KMS-11 (cell line): ENCODE measurements around the gene G6PD.
A peak's percentile ranks its signal among the peaks of the same experiment; 100 is the strongest.

Experiments used
- H2AFZ ChIP-seq: fragments of 200-600 bp; sonication (generic); 2 replicates; pipeline ENCODE4 v1.6.1; 2016; ENCODE audit warnings: antibody characterized with exemption, mixed run types, low read depth
- H3K27ac ChIP-seq: fragments of 200-600 bp; sonication (generic); 2 replicates; pipeline ENCODE4 v1.6.1; 2016; ENCODE audit warnings: mild to moderate bottlenecking, mixed run types
- H3K27me3 ChIP-seq: fragments of 200-600 bp; sonication (generic); 2 replicates; pipeline ENCODE4 v1.6.1; 2017; ENCODE audit warnings: mild to moderate bottlenecking, low read depth, mixed run types, moderate library complexity; ENCODE audit not compliant: insufficient read depth
- H3K36me3 ChIP-seq: fragments of 200-600 bp; sonication (generic); 2 replicates; pipeline ENCODE4 v1.6.1; 2017; ENCODE audit warnings: mild to moderate bottlenecking, mixed run types; ENCODE audit not compliant: insufficient read depth
- H3K4me1 ChIP-seq: fragments of 200-600 bp; sonication (generic); 2 replicates; pipeline ENCODE4 v1.6.1; 2016; ENCODE audit warnings: mild to moderate bottlenecking, low read depth, mixed run types; ENCODE audit not compliant: poor library complexity, severe bottlenecking
- H3K4me2 ChIP-seq: fragments of 200-600 bp; sonication (generic); 2 replicates; pipeline ENCODE4 v1.7.0; 2016; ENCODE audit warnings: mild to moderate bottlenecking, mixed run types
- H3K4me3 ChIP-seq: fragments of 200-600 bp; sonication (generic); IDR thresholded peaks from 2 replicates; pipeline ENCODE4 v1.6.1; 2017; ENCODE audit warnings: low read depth, low read length, mixed read lengths; ENCODE audit not compliant: insufficient read depth
- H3K79me2 ChIP-seq: fragments of 200-600 bp; sonication (generic); 2 replicates; pipeline ENCODE4 v1.6.1; 2016; ENCODE audit warnings: low read depth, mixed run types; ENCODE audit not compliant: insufficient read depth
- H3K9ac ChIP-seq: fragments of 200-600 bp; sonication (generic); 2 replicates; pipeline ENCODE4 v1.6.1; 2016; ENCODE audit warnings: mild to moderate bottlenecking, mixed run types
- H4K20me1 ChIP-seq: fragments of 200-600 bp; sonication (generic); 2 replicates; pipeline ENCODE4 v1.6.1; 2016; ENCODE audit warnings: mild to moderate bottlenecking, mixed run types; ENCODE audit not compliant: insufficient read depth
- TF ChIP-seq, protein P1 (sequence below): fragments of 200-600 bp; sonication (generic); conservative IDR thresholded peaks from 2 replicates; pipeline ENCODE4 v1.6.1; 2017; ENCODE audit warnings: low read depth, mild to moderate bottlenecking, antibody characterized with exemption, low read length, moderate library complexity, mixed read lengths

The G6PD gene

DNA sequence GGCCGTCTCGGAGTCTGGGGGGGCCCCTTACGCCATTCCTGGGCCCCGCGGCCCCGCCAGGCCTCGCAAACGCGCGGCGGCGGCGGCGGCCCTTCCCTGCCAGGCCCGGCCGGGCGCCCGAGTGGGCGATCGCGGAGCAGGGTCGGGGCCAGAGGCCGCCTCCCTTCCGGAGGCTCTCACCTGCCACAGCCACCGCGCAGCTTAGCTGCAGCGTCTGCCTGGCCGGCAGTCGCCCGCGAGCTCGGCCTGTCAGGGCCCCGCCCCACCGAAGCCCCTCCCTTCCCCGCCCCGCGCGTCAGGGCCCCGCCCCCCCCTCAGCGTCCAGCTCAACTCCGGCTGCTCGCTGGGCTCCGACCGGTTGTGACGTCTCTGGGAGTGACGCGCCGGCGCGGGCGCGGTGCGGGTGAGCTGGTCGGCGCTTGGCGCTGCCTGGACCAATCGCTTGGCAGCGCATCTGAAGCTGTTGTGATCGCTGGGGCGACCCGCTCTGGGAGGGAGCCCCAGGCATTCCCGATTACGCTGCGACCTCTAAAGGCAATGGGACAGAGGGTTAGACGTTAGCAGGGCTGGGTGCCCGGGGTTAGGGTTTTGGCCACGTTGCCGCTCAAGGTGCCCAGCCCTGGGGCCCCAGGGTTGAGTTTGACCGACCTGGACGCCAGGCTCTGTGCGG, 56.1 kb downstream of the G6PD start, which contains the start of gene SLC10A3:
Gene SLC10A3, minus strand, starts transcription at position 216 of the 670 bp plus-strand sequence. CDS start 1,689 bp downstream, outside the sequence.
- Histone ChIP-seq H3K4me1 (peaks cover 3% of the 10 kb centered on the region), H3K4me2 (peak within 1 kb of the TSS; percentile 43), H3K9ac (peak within 1 kb of the TSS; percentile 72), H3K36me3 (no peaks in the 10 kb centered on the region), H3K27ac (peak within 1 kb of the TSS; percentile 85), H3K4me3 (no peak within 1 kb of the TSS), H3K79me2 (peaks cover 6% of the 10 kb centered on the region; the same call in 1 of the 2 replicates), H3K27me3 (no peaks in the 10 kb centered on the region), H2AFZ (peak within 1 kb of the TSS; percentile 86), H4K20me1 (no peaks in the 10 kb centered on the region)
- TF ChIP-seq, protein P1, sequence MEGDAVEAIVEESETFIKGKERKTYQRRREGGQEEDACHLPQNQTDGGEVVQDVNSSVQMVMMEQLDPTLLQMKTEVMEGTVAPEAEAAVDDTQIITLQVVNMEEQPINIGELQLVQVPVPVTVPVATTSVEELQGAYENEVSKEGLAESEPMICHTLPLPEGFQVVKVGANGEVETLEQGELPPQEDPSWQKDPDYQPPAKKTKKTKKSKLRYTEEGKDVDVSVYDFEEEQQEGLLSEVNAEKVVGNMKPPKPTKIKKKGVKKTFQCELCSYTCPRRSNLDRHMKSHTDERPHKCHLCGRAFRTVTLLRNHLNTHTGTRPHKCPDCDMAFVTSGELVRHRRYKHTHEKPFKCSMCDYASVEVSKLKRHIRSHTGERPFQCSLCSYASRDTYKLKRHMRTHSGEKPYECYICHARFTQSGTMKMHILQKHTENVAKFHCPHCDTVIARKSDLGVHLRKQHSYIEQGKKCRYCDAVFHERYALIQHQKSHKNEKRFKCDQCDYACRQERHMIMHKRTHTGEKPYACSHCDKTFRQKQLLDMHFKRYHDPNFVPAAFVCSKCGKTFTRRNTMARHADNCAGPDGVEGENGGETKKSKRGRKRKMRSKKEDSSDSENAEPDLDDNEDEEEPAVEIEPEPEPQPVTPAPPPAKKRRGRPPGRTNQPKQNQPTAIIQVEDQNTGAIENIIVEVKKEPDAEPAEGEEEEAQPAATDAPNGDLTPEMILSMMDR = no peak

DNA sequence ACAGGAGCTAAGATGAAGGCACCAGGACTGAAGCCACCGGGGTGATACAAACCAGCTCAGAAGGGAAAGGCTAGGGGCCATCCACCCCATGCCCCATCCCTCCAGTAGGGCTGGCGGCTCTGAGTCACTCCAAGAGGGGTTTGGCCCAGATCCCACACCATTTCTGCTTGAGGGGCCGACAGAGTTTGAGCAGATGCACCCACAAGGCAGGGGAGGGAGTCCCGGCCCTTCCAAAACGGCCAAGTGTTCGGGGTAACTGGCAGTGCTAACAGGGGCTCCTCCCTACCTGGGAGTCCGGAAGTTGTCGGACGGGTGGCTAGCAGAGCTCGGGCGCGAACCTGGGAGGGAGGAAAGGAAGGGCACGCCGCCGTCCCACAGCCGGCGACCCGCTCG, 56.6 kb downstream of the G6PD start:
- Histone ChIP-seq H3K4me3 (no peak overlapping the region), H3K27ac (peak overlapping the region; percentile 30; the same call in 1 of the 2 replicates), H3K36me3 (no peaks in the 10 kb centered on the region), H3K4me1 (no peaks in the 10 kb centered on the region), H2AFZ (no peak overlapping the region), H3K79me2 (peaks cover 12% of the 10 kb centered on the region; the same call in 1 of the 2 replicates), H3K4me2 (peak overlapping the region; percentile 39), H3K27me3 (no peaks in the 10 kb centered on the region), H4K20me1 (no peaks in the 10 kb centered on the region), H3K9ac (peak overlapping the region; percentile 49; the same call in 1 of the 2 replicates)
- TF ChIP-seq, protein P1 = no peak

DNA sequence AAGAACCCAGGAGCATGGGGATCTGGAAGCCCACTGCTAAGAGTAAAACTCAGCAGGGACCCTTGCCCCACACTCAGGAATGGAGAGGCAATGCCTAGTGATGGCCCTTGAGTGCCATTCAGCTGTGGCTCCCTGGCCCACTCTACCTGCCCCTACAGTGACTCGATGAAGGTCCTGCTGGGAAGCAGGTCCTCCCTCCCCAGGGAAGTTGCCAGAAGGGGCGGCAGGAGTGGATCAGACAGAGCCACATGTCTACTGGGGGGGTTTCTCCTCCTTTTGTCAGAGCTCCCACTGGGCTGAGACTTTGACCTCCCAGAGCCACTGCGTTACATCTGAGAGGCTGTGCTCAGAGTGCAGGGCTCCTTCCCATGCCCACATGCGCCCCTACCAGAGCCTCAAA, 57.5 kb downstream of the G6PD start:
- Histone ChIP-seq H4K20me1 (no peaks in the 10 kb centered on the region), H3K27me3 (no peaks in the 10 kb centered on the region), H3K79me2 (peaks cover 13% of the 10 kb centered on the region; the same call in 1 of the 2 replicates), H2AFZ (no peak overlapping the region), H3K36me3 (no peaks in the 10 kb centered on the region), H3K9ac (no peak overlapping the region), H3K4me2 (peak overlapping the region; percentile 39; the same call in 1 of the 2 replicates), H3K4me1 (no peaks in the 10 kb centered on the region), H3K4me3 (no peak overlapping the region), H3K27ac (no peak overlapping the region)
- TF ChIP-seq, protein P1 = no peak

DNA sequence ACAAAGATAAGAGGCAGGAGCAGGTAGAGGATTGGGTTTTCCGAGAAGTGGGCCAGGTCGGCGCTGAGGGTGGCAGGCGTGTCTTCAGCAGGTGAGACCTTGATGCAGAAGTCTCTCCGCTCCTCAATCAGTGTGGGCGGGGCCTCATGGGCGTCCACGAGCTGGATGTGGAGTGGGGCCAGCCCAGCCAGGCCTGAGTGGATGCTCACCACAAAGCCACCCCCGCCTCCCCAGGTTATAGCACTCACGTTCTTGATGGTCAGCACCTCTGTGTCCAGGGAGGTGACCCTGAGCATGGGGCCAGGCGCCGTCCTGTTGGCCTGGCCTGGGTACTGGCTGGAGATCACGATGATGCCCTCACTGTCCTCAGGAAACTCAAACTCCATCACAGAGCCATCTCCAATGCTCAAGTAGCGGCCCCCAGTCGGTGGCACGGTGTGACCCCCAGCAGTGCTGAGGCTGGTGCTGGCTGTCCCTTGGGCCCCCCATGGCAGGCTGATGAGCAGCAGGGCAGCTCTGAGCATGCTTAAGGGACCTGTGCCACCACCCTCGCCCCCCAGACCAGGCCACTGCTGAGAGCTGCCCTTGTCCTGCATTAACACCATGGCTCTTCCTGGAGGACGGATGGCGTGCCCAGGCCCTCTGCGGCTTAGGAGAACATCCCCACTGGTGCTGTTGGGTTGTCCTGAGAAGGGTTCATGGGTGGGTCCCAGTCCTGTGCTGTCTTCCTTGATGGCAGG, 58.1 kb downstream of the G6PD start:
- H3K27me3 ChIP-seq = no peaks in the 10 kb centered on the region

More for the DNA sequence above, 58.1 kb downstream of the G6PD start:
- Histone ChIP-seq H4K20me1 (no peaks in the 10 kb centered on the region), H3K36me3 (no peaks in the 10 kb centered on the region), H3K79me2 (peaks cover 13% of the 10 kb centered on the region; the same call in 1 of the 2 replicates), H2AFZ (no peak overlapping the region), H3K4me2 (no peak overlapping the region), H3K9ac (no peak overlapping the region), H3K4me1 (no peaks in the 10 kb centered on the region), H3K27ac (no peak overlapping the region), H3K4me3 (no peak overlapping the region)
- TF ChIP-seq, protein P1 = no peak
